RWPE1 (cell line): ENCODE data around the gene CDK16.

Source experiments
- CTCF ChIA-PET: fragments of 350-600 bp; sonication (Branson Sonifier 250); formaldehyde crosslinking; extraction: SDS; loops from one replicate; lab custom pipeline; 2021; lab: Yijun Ruan, JAX
- POLR2A ChIA-PET: fragments of 400-600 bp; formaldehyde crosslinking; extraction: SDS; loops from one replicate; lab custom pipeline; 2020; ENCODE audit warnings: antibody characterized with exemption; ENCODE audit not compliant: low non-redundant PET; lab: Yijun Ruan, JAX
- DNase-seq: peaks from one replicate; pipeline ENCODE4 v3.0.0; 2012; ENCODE audit warnings: low spot score
- H3K27ac ChIP-seq: fragments of 450-650 bp; 2 replicates; pipeline ENCODE4 v1.5.1; 2017
- CTCF ChIP-seq: fragments of 450-650 bp; conservative IDR thresholded peaks from 2 replicates; pipeline ENCODE4 v1.5.1; 2017; ENCODE audit warnings: low read depth, mild to moderate bottlenecking

The CDK16 gene

GRCh38 chrX:47172549-47172948, 45.9 kb upstream of the CDK16 start:
- no peak overlapping the region for H3K27ac ChIP-seq
- DNase-seq = no peak
- CTCF ChIA-PET = no interaction called here
- no peak for TF ChIP-seq CTCF
- POLR2A ChIA-PET = no interaction called here

- H3K27ac ChIP-seq = no peak overlapping the region
- POLR2A ChIA-PET = no interaction called here
- no peak for DNase-seq
- no peak for TF ChIP-seq CTCF
- CTCF ChIA-PET = no interaction called here
Measured at GRCh38 chrX:47172971-47173792, 45.3 kb upstream of the CDK16 start.

- ChIA-PET CTCF (no interaction called here), POLR2A (no interaction called here)
- no peak overlapping the region for H3K27ac ChIP-seq
- TF ChIP-seq CTCF = no peak
- no peak for DNase-seq
Measured at GRCh38 chrX:47174376-47174775, 44.1 kb upstream of the CDK16 start.

GRCh38 chrX:47174846-47175587, 43.5 kb upstream of the CDK16 start:
- no peak overlapping the region for H3K27ac ChIP-seq
- TF ChIP-seq CTCF = no peak
- ChIA-PET POLR2A (no interaction called here), CTCF (no interaction called here)
- DNase-seq = no peak

GRCh38 chrX:47175588-47175980, 42.9 kb upstream of the CDK16 start:
- CTCF ChIA-PET = no interaction called here

More at GRCh38 chrX:47175588-47175980, 42.9 kb upstream of the CDK16 start:
- H3K27ac ChIP-seq = no peak overlapping the region
- TF ChIP-seq CTCF = no peak
- DNase-seq = no peak
- POLR2A ChIA-PET = no interaction called here
